GM12873 (cell line): ENCODE results near the gene BLACAT1.

Experiments
- TF ChIP-seq, protein P1 (sequence below): IDR thresholded peaks from 2 replicates; pipeline ENCODE4 v1.5.1; 2012; ENCODE audit warnings: low read depth, mild to moderate bottlenecking, moderate library complexity, low read length, control low read depth; ENCODE audit not compliant: insufficient read depth; ENCODE audit errors: missing control alignments

The BLACAT1 gene

DNA sequence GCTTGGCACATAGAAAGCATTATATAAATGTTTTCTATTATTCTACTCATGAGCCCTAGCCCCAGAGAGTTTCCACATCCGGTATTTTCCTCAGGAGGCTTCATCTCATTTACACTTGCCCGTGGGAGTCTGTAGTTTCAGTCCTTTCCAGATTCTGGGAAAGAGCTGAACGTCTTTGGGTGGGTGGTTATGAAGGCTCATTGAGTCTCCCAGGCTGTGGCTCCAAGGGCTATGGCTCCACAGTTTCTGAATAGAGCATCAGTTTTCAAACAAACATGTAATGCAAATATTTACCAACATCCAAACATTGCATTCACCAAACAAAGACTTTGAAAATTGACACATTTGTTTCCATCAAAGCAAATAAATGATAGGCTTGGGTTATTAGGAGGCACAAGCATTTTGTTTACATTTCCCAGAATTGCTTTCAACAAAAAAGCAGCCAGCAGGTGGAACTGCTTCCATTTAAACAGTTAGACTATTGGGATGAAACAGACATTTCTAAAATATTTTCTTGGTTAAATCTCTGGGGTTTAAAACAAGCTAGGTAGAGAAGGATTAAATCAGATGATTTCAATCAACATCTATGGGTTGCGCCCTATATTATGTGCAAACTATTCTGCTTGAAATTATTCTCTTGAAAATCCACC lies 32.7 kb downstream of the BLACAT1 start:
- TF ChIP-seq, protein P1, sequence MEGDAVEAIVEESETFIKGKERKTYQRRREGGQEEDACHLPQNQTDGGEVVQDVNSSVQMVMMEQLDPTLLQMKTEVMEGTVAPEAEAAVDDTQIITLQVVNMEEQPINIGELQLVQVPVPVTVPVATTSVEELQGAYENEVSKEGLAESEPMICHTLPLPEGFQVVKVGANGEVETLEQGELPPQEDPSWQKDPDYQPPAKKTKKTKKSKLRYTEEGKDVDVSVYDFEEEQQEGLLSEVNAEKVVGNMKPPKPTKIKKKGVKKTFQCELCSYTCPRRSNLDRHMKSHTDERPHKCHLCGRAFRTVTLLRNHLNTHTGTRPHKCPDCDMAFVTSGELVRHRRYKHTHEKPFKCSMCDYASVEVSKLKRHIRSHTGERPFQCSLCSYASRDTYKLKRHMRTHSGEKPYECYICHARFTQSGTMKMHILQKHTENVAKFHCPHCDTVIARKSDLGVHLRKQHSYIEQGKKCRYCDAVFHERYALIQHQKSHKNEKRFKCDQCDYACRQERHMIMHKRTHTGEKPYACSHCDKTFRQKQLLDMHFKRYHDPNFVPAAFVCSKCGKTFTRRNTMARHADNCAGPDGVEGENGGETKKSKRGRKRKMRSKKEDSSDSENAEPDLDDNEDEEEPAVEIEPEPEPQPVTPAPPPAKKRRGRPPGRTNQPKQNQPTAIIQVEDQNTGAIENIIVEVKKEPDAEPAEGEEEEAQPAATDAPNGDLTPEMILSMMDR = no peak

DNA sequence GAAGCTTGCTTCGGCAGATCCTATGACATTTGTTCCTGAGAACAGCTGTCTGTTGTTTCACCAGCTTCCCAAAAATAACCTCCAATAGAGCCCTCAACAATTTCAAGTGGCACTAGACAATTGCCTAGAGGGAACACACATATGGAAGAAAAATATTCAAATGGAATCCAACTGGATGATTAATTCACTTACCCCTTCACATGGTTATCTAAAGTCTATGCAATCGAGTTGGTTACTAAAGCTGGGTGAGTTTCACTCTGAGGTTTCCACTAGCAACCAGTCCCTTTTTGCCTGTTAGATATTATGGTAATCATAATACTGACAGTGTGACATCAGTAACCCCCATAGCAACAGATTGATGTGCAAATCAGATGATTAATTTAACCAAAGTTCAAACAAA lies 34.0 kb downstream of the BLACAT1 start, which contains the start of gene LEMD1:
Gene LEMD1, minus strand, starts transcription at position 259 of the 400 bp plus-strand sequence. CDS start 1,520 bp downstream, outside the sequence.
- TF ChIP-seq, protein P1 = no peak

DNA sequence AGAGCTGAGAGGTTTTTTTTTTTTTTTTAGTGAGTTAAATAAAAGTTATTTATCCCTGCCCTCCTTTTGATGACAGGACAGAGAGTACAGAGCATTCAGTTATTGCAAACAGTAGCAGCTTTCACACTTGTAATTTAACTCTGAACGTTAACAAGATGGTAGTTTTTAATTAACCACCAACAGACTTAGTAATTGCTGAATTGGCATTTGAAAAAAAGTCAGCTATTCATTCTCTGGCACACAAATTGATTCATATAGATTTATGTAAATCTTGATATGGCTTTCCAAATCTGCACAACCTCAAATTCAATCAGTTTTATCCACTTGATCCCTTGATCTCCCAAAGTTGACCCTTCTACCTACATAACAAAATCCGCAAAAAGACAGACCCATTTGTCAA lies 34.9 kb downstream of the BLACAT1 start:
- TF ChIP-seq, protein P1 = no peak

DNA sequence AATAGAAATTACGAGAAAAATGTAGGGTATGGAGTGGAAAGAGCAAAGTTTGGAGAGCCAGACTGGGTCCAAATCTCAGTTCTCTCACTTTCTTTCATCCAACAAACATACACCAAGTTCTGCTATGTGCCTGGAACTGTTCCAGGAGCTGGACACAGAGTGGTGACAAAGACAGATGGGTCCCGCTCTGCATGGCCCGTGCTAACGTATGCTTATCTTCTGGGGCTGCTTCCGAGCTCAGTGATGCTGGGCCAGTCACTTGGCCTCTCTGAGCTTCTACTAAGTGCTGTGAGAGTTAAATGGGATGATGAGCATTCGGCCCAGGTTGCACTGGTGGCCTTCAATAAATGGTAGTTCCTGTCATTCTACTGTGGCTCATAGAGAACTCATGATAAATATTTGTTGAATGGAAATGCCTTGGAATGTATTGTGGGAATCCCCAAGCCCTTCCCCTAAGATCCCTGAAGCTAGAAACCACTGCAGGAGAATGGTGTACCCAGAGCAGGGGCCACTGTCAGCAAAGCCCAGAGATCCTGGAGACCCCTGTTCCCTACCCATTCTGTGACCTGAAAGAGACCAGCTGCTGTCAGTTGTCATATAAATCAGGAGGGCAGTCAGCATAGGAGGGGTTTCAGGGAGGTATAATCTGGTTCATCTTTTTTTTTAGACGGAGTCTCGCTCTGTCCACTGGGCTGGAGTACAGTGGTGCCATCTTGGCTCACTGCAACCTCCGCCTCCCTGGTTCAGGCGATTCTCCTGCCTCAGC lies 37.8 kb downstream of the BLACAT1 start:
- TF ChIP-seq, protein P1 = no peak

DNA sequence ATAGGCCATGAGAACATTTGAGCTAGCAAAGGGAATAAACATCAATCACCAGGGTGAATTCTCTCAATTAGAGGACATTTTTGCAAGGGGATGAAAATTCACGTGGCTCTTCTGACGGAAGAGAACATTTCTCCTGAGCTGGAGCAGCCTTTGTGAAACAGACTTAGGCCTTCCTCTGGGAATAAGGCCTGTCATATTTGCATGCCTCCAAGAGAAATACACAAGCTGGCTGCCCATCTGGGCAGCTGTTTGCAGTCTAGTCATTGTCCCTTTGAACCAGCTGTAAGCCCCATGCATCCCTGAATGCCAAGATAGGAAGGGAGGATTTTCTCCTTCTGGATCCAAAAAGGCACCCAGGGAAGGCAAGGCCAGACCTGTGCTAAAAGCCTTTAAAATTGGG lies 39.5 kb downstream of the BLACAT1 start:
- TF ChIP-seq, protein P1 = no peak

DNA sequence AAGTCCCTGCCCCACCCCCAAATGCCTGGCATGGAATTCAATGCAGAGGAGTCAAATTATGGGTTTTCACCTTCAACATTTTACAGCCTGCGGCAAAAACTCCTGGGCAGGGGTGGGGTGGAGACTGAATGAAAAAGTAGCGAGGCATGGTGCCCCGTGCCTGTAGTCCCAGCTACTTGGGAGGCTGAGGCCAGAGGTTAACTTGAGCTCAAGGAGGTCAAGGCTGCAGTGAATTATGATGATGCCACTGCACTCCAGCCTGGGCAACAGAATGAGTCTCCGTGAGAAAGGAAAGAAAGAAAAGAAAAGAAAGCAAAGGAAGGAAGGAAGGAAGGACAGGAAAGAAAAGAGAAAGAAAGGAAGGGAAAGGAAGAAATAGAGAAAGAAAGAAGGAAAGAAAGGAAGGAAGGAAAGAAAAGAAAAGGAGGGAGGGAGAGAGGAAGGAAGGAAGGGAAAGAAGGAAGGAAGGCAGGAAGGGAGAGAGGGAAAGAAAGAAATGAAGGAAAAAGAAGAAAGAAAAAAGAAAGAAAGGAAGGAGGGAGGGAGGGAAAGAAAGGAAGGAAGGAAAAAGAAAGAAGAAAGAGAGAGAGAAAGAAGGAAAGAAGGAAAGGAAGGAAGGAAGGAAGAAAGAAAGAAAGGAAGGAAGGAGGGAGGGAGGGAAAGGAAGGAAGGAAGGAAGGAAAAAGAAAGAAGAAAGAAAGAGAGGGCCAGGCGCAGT lies 45.1 kb downstream of the BLACAT1 start:
- TF ChIP-seq, protein P1 = no peak

DNA sequence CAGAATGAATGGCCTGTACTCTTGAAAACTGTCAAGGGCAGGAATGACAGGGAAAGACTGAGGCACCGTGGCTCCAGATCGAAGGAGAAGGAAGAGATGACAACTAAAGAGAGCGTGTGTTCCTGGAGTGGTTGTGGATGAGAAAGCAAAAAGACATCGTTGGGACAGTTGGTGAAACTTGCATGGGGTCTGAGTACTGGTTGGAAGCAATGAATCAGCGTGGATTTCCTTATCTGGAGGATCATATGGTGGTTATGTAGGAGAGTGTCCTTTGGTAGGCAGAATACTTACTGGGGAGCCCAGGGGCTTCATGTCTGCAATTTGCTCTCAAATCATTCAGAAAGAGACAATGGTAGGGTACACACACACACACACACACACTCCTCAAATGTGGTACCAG lies 47.9 kb downstream of the BLACAT1 start:
- TF ChIP-seq, protein P1 = no peak
